Measurements from ENCODE around the gene TWIST2.

TWIST2 gene

DNA sequence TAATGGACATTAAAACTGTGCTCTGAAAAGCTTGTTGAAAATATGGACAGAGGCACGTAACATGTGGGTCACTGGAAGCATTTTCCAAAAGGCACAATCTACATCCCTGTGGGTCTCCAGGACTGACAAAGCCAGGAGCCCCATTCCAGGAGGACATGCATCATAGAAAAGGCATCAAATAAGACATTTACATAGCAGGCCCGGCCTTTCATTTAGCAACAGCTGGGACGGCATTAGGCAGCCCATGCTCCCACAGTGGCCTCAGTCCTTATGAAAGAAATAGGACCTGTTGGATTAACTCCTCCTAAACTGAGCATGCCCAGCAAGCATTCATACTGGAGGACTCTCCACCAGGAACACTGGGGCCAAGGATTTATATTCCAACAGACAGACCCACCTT is 72.2 kb downstream of the TWIST2 start:
- no peak for DNase-seq (ENCODE audit: low read depth)

DNA sequence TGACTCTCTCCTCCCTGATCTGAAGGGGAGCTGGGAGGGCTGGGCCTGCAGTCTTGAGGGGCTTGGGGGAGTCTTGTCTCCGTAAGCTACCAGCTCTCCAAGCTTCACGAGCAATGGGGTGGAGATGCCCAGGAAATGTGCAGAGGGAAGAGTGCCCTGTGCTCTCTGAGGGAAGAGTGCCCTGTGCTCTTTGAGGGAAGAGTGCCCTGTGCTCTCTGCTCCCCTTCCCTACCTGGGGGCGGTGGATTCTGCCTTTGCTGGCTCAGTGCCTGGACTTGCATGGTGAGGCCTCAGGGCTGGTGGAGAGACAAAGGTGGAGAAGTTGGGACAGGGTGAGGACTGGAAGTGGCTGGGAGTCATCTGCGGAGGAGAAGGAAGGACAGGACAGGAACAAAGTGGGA is 72.7 kb downstream of the TWIST2 start:
- no peak for DNase-seq (ENCODE audit: low read depth)

DNA sequence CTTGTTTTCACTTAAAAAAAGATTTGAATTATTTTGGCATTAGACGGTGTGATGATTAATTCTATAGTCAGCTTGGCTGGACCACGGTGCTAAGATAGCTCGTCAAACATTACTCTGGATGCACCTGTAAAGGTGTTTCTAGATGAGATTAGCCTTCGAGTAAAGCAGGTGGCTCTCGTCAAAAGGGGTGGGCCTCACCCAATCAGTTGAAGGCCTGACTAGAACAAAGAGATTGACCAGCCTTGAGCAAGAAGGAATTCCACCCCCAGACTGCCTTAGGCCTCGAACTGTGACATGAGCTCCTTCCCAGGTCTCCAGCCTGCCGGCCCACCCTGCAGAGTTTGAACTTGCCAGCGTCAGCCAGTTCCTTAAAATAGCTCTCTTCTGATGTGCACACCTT is 73.4 kb downstream of the TWIST2 start:
- DNase-seq (ENCODE audit: low read depth): no peak

DNA sequence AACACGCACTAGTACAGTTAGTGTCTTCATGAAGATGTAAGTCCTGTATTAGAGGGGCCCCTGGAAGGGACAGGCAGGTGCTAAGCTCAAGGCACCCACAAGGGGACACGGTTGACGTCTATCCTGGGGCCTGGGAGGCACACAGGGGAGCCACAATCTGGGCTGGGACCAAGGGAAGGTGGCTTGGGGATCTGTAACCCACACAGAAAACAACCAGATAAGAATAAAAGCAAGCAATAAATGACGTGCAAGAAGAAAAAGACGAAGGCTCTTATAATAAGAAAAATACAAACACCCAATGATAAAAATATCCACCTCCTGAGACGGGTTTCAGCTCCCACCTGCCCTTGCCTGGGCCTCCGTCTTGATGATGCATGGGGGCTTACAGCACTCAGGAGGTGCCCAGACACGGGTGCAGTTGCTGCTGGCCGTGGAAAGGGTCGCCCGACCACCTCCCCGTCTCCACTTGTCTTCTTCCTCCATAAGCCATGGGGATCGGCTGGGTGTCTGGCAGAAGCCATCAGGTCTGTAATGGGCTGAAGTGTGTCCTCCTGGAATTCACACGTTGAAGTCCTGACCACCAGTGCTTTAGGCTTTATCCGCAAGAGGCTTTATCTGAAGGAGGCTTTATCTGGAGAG is 73.9 kb downstream of the TWIST2 start:
- no peak for DNase-seq (ENCODE audit: low read depth)

DNA sequence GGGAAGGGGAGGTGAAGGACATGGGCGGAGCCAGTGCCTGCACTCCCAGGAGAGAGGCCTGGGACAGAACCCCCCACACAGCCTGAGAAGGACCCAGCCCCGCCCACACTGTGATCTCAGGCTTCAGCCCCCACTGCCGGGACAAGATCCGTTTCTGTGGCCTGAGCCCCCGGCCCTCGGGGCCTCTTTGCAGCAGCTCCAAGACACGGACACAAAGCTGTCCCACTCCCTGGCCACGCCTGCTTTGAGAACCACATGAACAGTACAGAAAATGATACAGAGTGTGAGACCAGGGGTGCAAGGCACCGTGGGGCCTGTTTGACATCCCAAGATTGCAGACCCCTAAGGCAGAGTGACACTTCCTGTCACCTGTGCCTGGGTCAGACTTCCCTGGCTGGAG is 74.5 kb downstream of the TWIST2 start:
- DNase-seq (ENCODE audit: low read depth): no peak

DNA sequence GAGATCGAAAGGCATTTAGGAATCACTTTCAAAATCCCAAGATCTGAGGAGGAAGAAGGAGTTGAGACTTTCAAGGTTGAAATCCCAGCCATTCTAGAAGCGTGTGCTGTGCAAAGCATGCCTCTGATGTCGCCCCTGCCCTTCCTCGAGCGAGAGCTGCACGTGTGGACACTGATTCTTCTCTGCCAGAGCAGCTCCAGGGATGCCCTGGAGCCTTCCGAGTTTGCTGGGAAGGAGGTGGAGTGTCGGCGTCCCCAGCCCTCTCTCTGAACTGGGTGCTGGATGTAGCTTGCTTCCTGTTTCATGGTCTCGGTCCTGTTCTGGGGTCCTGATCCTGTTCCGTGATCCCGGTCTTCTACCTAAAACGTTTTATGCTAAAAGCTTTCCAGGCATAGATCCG is 76.1 kb downstream of the TWIST2 start:
- DNase-seq (ENCODE audit: low read depth): no peak

DNA sequence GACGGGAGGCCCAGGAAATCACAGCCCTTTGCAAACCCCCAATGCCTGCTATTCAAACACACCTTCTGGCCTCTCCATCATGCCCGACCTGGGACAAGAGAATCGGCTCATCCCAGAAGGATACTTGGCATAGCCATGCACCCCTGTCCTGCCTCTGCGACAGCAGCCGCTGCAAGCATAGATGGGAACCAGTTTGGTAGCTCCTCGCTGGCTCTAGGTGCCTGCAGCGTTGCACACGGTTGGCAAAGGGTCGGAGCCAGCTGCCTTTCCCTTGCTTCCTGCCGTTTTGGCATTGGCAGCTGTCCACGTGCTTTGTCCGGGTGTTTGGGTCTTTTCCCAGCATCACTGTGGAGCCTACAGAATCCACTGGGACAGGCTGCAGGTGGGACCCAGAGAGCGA is 76.9 kb downstream of the TWIST2 start:
- no peak for DNase-seq (ENCODE audit: low read depth)

DNA sequence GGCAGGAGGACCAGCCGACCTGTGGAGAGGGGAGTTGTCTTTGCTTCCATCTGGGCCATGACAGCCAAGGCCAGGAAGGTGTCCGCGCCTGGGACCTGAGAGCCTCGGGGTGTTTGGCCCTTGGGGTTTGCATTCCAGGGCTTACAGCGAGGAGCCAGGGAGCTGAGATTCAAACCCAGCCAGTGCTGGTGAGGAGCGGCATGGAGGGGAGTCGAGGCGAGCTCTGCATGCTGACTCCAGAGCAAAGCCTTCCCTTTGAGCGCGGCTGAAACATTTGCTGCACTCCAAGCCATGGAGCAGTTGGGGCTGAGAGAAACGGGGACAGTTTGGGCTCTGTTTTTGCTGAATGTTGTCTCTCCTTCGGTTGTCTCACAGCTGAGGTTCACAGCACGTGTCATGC is 77.4 kb downstream of the TWIST2 start:
- no peak for DNase-seq (ENCODE audit: low read depth)

DNA sequence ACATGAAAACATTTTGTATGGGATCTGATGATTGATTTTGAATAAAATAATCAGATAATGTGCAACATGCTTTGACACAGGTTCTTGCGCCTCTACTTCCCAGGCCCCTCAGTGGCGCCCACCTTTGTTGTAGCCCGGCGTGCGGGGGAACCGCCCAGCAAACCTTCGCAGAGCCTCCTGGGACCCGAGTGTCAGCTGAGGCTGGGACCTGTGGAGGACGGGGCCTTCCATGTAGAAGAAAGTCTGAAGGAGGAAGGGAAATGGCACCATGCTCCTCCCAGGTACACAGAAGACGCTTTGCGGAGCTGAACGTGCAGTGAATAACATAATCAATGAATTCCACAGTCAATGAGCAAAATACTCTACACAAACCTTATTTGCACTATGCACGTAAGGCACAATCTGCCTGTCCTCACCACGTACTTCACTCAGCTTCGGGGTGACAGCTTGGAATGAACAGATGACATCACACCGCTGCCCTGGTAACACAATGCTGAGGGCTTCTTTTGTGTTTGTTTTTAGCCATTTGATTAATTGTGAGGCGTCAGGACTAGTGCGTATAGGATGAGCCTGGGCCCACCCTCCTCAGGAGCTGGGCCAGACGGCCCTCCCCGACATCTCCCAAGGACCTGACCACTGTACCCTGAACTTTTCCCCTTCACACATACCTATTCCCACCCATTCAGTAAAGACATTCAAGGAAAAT is 78.1 kb downstream of the TWIST2 start:
- no peak for DNase-seq (ENCODE audit: low read depth)

DNA sequence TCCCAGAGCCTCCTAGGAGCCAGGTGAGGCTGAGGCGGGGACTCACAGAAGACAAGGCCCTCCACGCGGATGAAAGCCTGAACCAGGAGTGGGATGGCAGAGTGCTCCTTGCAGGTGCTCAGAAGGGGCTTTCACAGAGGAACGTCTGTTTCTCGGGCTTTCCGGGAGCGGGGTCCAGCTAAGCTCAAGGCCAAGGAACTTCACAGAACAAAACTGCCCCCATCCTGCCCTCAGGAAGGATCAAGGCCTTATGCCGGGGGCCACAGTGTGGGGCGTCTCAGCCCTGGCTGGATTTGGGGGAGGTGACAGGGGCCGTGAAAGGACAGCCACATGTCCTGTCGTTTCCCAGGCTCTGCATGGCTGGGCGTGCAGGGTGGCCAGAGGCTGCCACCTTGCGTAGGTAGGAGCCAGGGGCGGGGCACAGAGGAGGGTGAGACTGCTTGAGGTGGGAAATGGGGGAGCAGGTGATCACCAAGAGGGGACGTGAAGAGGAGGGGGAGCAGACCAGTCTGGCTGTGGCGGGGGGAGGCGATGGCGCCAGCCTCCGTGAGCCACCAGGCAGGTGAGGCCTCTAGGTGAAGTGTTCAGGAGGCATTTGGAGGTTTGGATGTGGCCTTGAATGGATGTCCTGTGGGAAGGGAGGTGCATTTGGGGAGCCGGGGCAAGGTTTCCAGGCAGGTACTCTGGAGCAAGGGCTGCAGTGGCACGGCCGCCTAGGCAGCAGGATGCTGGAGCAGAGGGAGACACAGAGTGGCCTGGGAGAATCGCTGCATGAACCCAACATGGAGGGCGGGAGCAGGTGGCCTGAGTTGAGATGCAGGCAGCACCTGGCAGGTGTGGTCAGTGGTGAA is 79.1 kb downstream of the TWIST2 start:
- DNase-seq (ENCODE audit: low read depth): no peak

DNA sequence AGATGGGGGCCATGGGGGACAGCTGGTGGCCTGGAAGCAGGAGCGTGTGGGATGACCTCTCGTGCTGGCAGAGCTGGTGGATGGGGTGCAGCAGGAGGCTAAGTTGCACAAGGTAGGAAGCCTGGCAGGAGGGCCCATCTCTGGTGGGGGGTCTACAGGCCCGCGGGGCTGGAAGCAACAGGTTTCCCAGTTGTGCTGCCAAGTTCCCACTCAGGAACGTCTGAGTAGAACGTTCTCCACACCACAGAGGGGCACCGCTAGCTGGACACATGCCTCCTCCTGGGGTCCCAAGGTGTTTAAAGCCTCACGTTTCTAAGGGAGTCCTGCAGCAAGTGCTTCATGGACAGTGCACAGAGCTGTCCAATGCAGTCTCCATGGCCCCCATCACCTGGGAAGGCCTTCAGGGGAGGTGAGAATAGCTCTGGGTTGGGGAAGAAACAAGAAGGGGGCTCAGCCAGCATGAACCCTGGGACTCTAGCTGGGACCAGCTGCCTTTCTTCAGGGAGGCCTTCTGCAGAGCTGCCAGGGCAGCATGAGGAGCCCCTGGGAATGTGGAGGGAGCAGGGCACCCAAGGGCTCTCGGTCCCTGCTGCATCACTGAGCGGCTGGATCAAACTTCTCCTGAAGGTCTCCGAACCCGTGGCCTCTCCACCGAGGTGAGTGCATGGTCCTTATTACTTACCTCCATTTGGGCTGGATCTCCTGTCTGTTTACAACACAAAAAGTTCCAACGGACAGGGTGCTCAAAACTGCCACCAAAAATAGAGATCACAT is 80.0 kb downstream of the TWIST2 start:
- DNase-seq (ENCODE audit: low read depth): no peak

DNA sequence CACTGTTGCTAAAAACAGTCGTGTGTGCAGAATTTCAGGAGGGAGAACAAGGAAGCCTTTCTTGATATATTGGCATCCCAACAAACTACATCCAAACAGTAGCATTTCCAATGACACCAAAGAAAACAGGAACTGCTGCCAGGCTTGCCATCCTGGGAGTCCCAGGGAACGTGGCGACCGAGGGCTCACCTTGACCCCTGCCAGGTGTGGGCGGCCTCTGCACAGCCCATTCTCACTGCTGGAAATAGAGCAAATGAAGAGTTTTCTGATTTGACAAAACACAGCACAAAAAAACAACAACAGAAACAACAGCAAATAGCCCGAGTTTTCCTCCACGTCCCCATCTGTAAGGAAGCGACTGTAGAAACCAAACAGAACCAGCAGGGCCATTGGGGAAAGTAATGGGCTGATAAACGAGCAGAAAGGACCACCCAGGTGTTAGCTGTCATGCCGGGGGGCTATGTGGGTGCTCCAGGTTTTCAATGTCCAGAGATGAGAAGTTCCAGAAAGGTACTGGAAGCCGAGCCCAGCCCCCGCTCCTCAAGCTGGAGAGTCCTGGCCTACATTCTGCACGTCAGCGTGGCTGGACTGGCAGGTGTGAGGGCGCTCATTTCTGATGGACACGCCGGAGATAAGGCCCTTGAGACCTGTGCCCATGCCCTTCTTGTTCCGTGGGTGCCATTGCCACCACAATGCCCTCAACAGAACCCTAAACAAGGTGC is 80.8 kb downstream of the TWIST2 start:
- no peak for DNase-seq (ENCODE audit: low read depth)

DNA sequence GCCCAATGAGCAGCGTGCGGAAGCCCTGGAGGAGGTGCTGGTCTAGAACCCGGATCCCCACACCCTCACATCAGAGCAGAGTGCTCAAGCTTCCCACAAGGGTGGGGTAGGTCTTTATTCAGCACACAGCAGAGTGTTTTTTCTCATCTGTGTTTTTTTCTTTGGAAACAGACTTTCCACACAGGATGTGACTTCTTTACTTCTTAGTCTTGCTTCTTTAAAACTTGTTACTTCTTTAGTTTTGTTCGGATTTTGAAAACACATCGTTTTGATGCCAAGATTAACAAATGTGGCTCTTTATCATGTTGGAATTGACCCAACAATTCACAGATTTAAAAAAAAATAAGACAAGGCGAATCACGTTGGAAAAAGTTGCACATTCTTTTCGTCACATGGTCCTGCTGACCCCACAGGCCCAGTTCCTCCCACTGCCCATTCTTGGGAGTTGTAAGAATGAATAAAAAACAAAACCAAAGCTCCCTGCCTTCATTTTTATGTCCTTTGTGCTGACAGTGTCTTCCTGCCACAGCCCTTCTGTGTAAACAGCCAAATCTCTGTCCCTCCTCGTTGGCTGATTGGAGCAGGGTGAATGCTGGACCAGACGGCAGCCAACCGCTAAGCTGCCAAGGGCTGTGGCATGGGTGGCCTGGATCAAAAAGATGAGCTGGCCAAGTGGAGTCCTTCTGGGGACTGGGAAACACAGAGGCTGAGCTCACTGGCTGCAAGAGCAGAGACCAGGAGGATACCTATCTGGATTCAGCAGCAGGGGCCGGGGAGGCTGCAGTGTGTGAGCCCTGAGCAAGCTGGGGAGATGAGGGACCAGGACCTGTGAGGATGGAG is 81.6 kb downstream of the TWIST2 start:
- no peak for DNase-seq (ENCODE audit: low read depth)

DNA sequence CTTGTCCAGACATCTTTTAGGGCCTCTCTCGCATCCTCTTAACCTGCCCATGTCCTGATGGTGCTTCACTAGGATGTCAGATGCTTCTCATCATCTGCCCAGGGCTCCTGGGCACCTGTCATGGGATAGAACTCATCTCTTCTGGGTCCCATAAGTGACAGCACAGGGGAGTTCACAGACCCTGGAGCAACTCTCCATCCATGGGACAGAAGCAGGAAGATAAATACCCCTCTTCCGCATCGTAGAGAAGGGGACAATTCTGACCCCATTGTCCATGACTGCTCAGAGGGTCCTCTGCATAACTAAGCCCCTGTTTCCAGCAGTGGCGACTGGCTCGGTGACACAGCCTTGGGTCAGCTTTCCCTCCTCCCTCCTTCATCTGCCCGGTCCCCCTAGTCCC is 82.3 kb downstream of the TWIST2 start:
- DNase-seq (ENCODE audit: low read depth): no peak

DNA sequence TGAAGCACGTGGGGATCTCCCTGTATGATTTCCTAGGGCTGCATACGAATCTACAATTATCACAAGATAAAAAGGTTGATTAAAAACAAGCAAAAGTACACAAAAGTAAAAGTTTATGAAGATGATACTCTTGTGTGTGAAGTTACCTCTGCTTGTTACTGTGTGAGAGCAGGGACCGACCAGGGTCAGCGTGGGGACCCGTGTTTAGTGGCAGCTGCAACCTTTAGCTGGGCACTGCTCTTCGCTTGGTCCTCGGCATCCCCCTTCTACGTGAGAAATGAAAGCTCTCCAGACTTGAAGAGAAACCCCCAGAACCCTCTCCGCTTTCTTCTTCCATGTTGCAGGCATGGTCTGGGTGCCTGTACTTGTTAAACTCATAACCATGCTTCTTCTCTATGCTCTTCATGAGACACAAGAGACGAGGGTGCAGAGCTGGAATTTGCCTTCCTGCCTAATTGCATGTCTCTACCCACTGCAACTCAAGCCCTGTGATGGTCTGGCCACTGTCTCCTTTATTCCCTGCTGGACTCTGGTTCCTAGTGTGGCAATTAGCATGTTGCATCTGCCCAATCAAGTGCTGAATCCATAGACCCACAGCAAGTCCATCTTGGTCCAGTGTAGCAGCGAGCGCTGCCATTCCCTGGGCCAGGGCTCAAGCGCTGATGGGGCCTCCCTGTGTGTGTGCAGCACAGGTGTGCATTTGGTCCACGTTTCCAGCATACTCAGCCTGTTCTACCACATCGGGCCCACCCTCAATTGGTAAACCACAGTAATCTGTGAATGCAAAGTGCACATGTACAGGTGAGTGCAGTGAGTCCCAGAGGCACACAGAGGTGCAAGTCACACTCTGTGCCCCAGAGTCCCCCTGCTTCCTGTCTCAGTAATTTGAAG is 88.5 kb downstream of the TWIST2 start:
- no peak for DNase-seq (ENCODE audit: low read depth)

DNA sequence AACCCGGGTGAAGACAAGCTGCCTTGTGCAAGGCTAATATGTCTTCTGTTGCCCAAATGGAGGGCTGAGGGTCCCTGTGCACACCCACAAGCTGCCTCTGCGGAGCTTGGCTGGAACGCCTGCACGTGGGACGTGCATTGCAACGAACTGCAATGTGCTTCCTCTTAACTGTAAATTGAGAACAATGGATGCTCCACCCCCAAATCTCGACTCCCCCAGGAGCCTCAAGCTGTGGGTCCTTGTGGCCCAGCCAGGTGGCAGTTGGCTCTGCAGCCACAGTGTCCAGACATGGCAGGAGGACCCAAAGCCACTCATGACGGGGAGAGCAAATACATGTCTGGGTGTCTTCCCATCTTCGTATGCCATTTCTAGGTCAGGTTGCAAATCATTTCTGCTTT is 90.1 kb downstream of the TWIST2 start:
- DNase-seq (ENCODE audit: low read depth): no peak

DNA sequence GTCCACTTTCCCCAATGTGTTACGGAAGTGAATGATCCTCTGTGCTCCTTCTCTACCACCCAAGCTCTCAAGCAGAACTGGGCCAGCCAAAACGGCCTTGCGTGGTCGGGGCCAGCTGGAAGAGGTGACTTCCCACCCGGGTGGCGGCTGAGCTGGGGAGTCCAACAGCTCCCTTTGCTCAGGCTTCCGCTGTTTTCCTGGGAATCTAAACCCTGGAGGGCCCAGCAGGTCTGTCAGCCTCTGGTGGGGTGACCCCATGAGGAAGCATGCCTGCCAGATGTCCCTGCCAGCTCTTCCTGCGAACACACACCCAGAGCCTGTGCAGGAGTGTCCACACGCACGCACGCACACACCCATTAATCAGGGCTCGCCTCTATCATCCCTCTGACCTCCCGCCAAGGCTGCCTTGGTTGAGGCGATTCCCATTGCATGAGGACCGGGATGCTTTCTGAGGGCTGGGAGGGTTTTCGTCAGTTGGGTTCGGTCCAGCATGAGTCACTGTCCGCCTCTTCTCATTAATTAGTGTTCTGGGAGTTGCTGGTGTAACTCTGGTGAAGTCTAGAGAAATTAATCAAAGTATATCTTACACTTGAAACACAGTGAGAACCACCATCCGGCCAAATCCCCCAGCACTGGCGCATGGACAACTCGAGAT is 90.6 kb downstream of the TWIST2 start:
- no peak for DNase-seq (ENCODE audit: low read depth)

DNA sequence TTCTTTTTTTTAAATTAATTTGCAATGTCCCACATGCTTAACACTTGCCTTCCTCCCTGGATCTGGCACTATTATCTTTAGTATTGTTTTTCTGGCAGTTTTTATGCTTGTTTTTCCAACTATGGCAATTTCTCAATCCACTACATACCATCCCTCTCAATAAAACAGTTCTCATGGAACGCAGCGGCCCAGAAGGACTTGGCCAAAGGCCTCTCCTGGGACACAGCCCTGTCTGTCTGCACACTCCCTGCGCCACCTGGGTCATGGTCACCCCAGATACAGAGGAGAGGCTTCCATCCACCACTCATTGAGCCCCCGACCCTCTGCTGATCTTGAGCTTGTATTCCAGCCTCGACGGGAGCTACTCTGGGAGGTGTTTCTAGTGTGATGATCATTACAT is 91.2 kb downstream of the TWIST2 start:
- no peak for DNase-seq (ENCODE audit: low read depth)
